Peyer's patch (tissue), 4 donors: ENCODE results near the gene CCKAR.

Experiments used
- CTCF ChIP-seq, 6 experiments: fragments of 450-650 bp in 4 of 6; fragments of 200-600 bp in 2 of 6; sonication (generic) in 1 of 6; IDR thresholded peaks; one replicate each; pipeline ENCODE4 v1.5.1; 2017 to 2019; ENCODE audit warnings: antibody characterized with exemption in 6 of 6, mild to moderate bottlenecking in 3 of 6, moderate library complexity in 1 of 6
- POLR2A ChIP-seq, 2 donors: fragments of 450-650 bp; IDR thresholded peaks; one replicate each; pipeline ENCODE4 v1.5.1; 2017; ENCODE audit warnings: antibody characterized with exemption in 2 of 2, mild to moderate bottlenecking in 2 of 2, moderate library complexity in 2 of 2

- TF ChIP-seq CTCF (IDR thresholded peaks at IDR 0.05) (no peak), POLR2A (IDR thresholded peaks at IDR 0.05) (no peak)
Measured at GRCh38 chr4:26433556-26433955, 56.7 kb downstream of the CCKAR start.
